ENCODE data around the gene ACSL5.

- no peak for TF ChIP-seq CTCF (IDR thresholded peaks at IDR 0.05)
- TF ChIP-seq POLR2A (IDR thresholded peaks at IDR 0.05) = no peak
These were observed 17.2 kb upstream of the ACSL5 start for GRCh38 chr10:112356686-112357085.

All from lower leg skin (tissue), 3 donors.